Measurements from ENCODE around the gene SUMF2.

DNA sequence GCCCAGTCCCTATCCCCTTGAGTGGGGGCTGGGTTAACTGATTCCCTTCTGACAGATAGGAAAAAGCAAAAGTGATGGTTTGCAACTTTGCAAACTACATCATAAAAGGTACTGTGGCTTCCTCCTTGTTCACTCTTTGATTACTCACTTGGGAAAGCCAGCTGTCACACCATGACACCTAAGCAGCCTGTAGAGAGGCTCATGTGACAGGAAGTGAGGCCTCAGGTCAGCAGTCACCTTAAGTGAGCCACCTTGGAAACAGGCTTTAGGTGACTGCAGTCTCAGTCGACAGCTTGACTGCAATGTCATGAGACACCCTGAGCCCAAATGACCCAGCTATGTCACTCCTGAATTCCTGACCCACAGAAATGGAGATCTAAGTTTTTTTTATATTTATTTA is 46.5 kb downstream of the SUMF2 start:
- TF ChIP-seq, protein P1, sequence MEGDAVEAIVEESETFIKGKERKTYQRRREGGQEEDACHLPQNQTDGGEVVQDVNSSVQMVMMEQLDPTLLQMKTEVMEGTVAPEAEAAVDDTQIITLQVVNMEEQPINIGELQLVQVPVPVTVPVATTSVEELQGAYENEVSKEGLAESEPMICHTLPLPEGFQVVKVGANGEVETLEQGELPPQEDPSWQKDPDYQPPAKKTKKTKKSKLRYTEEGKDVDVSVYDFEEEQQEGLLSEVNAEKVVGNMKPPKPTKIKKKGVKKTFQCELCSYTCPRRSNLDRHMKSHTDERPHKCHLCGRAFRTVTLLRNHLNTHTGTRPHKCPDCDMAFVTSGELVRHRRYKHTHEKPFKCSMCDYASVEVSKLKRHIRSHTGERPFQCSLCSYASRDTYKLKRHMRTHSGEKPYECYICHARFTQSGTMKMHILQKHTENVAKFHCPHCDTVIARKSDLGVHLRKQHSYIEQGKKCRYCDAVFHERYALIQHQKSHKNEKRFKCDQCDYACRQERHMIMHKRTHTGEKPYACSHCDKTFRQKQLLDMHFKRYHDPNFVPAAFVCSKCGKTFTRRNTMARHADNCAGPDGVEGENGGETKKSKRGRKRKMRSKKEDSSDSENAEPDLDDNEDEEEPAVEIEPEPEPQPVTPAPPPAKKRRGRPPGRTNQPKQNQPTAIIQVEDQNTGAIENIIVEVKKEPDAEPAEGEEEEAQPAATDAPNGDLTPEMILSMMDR (conservative IDR thresholded peaks at IDR 0.05; ENCODE audit: low read depth in 2 of 2), result no peak
- no peak for TF ChIP-seq EZH2 (IDR thresholded peaks at IDR 0.05; ENCODE audit: low read depth, unreplicated experiment)
- TF ChIP-seq CREB1 (CRISPR knock-in tag; IDR thresholded peaks at IDR 0.05; ENCODE audit: low read depth), result no peak
- TF ChIP-seq EZH2phosphoT487 (IDR thresholded peaks at IDR 0.05; ENCODE audit: unreplicated experiment), result no peak
- TF ChIP-seq POLR2AphosphoS5 (IDR thresholded peaks at IDR 0.05; ENCODE audit: low read depth), result no peak
- TF ChIP-seq JUNB (IDR thresholded peaks at IDR 0.05; ENCODE audit: unreplicated experiment), result no peak
- TF ChIP-seq, protein P2, sequence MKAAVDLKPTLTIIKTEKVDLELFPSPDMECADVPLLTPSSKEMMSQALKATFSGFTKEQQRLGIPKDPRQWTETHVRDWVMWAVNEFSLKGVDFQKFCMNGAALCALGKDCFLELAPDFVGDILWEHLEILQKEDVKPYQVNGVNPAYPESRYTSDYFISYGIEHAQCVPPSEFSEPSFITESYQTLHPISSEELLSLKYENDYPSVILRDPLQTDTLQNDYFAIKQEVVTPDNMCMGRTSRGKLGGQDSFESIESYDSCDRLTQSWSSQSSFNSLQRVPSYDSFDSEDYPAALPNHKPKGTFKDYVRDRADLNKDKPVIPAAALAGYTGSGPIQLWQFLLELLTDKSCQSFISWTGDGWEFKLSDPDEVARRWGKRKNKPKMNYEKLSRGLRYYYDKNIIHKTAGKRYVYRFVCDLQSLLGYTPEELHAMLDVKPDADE (IDR thresholded peaks at IDR 0.05), result no peak
- TF ChIP-seq NANOG (IDR thresholded peaks at IDR 0.05; ENCODE audit: borderline replicate concordance), result no peak
- TF ChIP-seq, protein P3, sequence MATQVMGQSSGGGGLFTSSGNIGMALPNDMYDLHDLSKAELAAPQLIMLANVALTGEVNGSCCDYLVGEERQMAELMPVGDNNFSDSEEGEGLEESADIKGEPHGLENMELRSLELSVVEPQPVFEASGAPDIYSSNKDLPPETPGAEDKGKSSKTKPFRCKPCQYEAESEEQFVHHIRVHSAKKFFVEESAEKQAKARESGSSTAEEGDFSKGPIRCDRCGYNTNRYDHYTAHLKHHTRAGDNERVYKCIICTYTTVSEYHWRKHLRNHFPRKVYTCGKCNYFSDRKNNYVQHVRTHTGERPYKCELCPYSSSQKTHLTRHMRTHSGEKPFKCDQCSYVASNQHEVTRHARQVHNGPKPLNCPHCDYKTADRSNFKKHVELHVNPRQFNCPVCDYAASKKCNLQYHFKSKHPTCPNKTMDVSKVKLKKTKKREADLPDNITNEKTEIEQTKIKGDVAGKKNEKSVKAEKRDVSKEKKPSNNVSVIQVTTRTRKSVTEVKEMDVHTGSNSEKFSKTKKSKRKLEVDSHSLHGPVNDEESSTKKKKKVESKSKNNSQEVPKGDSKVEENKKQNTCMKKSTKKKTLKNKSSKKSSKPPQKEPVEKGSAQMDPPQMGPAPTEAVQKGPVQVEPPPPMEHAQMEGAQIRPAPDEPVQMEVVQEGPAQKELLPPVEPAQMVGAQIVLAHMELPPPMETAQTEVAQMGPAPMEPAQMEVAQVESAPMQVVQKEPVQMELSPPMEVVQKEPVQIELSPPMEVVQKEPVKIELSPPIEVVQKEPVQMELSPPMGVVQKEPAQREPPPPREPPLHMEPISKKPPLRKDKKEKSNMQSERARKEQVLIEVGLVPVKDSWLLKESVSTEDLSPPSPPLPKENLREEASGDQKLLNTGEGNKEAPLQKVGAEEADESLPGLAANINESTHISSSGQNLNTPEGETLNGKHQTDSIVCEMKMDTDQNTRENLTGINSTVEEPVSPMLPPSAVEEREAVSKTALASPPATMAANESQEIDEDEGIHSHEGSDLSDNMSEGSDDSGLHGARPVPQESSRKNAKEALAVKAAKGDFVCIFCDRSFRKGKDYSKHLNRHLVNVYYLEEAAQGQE (IDR thresholded peaks at IDR 0.05; ENCODE audit: unreplicated experiment), result no peak

Measured in GM23338 (cell line).